Midbrain (tissue), 1 donor: ENCODE measurements around the gene PPP4R4.
"Not testable (repeated sequence)": the region's sequence is repeated elsewhere in the genome, so short reads cannot be mapped to it uniquely, and the experiment has no call there.

Source experiments
- DNase-seq: peaks from one replicate; lab custom pipeline; 2025; lab: John Stamatoyannopoulos, UW

The PPP4R4 gene

DNA sequence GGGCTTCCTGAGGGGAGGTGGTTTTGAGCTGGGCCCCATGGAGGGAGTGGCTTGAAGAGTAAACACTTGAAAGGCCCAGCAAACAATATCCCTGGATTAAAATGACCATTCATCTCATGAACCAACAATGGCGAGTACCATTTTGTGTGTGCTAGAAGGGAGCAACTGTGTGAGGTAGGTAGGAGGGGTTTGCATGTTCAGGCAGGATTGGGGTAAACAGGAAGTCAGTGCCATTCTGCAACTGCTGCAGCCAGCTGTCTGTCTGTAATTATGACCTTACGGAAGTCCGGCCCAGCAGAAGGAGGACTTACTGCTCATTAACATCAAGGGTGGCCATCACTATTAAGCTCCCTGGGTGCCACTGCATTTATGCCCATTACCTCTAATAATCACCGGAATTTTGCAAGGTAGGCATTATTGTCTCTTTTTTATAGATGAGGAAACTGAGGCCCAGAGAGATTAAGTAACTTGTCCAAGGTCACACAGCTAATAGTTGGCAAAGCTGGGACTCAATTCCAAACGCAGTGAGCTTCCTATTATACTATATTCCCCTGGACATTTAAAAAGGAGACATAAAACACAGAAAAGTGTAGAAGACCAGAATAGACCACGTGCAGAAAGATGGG lies 28.1 kb upstream of the PPP4R4 start:
- DNase-seq: no peak

DNA sequence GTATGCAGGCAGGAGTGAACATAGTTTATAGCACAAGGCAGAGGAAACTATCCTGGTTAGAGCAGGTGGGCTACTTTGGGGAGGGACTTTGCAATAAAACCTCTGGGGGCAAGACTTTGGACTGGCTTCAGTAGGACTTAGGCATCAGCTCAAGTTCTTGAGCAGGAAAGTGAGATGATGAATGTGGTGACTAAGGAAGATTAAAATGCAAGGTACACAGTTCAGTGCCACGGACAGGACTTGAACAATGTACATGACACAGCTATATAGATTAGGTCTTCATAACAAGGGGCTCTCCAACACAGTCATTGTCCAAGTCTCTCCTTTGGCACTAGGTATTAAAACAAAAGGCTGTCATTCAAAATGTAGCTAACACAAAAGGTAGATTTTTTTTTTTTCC lies 21.4 kb upstream of the PPP4R4 start:
- DNase-seq: no peak

DNA sequence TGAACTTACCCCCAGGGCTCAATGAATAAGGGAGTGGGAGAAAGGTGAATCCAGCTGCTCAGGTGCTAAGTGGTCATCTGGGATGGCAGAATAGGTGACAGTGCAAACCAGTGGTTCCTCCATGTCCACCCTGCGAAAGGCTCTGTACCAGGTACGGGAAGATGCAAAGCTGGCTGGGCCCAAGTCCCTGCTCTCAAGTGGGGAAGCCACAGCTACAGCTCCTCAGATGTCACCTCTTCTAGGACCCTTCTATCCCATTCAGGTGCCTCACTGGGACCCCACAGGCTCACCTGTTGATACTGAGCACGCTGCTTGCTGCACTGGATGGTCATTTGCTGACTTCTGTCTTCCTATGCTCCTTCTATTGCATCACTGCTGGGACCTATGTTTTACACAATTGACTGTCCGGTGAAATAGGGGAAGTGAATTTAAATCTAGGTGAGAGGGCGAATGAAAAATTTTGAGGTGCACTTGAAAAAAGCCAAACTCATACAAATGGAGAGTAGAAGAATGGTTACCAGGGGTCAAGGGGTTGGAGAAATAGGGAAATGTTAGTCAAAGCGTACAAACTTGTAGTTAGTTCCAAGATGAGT lies 20.3 kb upstream of the PPP4R4 start:
- DNase-seq: no peak

DNA sequence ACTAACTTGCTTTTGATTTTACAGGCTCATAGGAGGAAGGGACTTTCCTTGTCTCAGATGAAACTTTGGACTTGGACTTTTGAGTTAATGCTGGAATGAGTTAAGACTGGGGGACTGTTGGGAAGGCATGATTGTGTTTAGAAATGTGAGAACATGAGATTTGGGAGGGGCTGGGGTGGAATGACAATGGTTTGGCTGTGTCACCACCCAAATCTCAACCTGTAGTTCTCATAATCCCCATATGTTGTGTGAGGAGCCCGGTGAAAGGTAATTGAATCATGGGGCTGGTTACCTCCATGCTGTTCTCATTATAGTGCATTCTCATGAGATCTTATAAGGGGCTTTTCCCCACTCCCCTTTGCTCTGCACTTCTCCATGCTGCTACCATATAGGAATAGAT lies 18.0 kb upstream of the PPP4R4 start:
- not testable (repeated sequence) for DNase-seq

DNA sequence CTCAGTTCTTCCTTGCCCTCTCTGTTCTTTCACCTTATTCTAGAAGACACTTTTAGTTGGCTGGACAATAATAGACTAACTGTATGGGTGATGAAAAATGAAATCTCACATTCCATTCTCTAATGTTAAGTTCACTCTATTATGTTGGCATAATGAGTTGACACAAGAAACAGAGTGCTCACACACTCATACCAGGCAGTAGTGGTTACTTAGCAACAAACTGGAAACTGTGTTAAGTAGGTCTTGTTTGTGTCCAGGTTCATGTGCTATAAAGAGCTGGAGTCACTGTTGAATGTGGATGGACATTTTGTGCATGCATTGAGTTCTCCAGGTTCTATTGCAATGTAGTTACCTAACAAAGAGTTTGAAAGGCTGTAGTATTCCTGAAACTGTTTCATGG lies 16.9 kb upstream of the PPP4R4 start:
- DNase-seq: no peak

DNA sequence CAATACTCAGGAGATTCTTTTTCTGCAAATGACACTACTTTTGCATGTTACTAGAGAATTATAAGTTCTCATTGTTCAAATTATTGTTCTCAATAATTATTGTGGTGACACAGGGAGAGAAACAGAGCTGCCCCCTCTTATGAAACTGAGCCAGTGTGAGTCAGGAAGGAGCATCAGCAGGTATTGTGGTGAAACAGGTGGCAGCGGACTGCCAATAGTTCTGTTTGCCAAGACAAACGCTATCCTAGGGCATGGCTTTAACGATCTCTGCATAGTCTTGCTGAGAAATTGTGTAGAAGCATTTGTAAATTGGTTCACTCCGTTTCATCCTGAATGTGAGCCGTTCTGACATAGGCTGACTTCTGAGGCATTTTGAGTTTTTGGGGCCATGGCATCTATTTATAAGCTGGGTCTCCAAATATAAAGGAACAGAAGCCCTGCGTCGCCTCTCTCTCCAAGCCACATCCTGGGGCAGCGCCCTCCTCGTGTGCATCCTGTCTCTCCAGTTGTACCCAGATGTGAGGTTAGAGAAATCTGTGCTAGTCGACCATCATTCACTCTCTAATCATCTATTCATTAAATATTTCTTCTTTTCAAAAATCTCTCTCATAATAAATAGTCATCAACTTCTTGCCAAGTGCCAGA lies 15.8 kb upstream of the PPP4R4 start:
- DNase-seq: no peak

DNA sequence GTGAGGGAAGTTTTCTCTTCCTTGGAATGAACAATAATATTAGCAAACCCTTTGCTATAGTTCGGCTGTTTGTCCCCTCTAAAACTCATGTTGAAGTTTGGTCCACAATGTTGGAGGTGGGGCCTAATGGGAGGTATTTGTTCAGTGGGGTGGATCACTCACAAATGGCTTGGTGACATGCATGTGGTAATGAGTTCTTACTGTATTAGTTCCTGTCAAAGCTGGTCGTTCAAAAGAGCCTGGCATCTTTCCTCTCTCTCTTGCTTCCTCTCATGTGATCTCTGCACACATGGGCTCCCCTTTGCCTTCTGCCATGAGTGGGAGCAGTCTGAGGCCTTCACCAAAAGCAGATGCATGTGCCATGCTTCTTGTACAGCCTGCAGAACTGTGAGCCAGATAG lies 13.1 kb upstream of the PPP4R4 start:
- no peak for DNase-seq

DNA sequence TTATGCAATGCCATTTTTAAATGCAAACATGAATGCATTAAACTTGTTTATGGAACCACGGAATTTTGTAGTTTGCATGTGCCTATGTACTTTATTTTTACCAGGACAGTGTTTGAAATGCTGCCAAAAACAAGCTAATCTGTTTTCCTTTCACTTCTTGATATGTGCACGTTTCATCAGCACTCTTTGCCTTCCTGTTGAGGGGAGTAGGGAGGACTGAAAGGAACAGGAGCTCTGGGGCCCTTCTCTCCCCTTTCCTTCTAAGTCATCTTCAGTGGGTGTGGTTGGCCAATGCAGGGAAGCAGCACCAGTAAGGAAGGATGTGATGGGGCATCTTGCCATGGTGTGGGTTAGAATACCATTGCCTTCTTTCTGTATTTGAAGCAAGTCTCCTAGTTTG lies 12.1 kb upstream of the PPP4R4 start:
- DNase-seq: no peak

DNA sequence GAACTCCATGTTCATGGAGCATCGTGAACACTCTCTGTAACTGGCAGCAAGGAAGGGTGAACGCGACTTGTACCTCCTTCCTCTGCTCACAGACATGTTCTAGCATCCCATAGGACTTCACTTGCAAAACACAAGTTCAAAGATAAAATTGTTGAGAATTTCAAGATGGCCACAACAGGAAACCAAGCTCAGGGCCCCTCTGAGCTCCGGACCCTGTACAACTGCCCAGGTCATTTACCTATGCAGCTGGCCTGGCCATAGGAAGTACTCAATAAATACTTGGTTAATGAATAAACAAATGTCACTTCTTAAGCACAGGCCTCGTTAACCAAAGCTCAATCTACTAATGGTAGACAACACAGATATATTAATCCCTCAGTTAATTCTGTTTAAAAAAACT lies 11.7 kb upstream of the PPP4R4 start:
- no peak for DNase-seq

DNA sequence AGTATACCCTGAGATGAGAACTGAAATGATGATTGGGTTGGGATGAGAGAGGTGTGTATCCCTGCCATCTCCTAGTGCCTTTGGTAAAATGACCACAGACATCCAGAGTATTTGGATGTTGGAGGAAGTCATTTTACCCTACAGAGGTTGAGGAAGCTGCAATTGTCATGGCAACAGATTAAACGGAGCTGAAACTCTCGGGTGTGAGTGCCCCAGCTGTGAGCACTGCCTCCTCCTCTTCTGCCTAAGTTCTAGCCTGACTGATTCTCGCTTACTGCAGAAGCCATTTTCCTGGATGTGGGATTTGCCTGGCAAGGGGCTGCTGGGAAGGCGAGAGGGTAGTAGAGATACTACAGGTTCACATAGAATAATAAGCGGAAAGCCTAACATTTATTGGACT lies 10.3 kb upstream of the PPP4R4 start:
- DNase-seq: no peak

DNA sequence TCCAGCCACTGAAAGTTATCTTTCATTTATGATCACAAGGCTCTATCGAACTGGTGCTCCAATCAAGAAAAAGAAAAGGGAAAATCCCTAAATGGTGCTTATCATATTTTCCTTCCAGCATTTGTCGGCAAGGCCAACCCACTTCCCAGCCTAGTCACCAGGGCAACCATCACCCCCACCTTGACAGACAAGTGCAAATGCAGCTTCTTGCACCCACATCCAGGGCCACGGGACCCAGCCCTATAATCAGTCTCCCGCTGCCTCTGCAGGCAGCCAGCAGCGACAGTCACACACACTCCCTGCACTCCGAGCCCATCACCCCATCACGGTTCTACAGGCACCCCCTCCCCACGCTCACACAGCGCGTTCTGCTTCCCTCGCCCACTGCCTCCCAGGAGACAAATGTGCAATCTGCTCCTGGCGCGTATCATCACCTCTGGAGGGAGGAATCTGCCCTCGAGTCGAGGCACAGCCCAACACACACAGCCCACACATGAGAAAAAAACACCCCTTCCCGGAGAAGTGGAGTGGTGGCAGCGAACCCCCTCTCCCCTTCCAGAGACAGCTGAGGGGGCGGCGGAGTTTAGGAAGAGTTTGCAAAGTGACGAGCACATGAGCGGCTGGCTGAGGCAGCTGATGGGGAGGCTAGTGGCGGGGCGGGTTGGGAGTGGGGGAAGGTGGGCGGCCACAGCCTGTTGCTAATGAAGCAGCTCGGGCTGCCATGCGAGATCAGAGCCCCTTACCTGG lies 9.3 kb upstream of the PPP4R4 start:
- DNase-seq: no peak

DNA sequence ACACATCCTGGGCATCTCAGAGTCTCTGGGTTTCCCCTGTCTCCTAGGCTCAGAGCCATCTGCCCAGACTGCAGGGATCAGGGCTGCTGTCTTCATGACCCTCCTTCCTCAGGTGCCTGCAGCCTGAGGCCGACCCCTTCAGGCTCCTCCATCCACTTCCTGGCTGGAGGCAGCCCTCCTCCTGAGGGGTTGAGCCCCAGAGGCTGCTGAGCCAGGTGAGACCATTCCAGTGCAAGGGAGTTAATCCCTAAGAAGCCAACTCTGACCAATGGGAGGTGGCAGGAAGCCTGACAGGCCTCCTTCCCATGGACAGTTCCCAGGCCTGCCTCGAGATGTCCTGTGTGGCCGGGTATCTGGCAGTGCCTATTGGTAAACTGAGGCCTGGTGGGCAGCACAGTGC lies 8.4 kb upstream of the PPP4R4 start:
- DNase-seq: no peak

DNA sequence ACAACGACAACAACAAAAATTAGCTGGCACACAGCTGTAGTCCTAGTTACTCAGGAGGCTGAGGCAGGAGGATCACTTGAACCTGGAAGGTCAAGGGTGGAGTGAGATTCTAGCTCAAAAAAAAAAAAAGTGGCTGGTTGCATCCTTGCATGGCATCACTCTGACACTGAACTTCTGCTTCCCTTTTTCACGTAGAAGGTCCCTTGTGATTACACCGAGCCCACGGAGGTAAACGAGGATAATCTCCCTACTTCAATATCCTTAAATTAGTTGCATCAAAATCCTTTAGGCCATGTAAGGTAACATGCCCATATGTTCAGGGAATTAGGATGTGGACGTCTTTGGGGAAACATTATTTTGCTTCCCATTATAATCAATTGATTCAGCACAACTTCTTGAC lies 4.0 kb upstream of the PPP4R4 start:
- no peak for DNase-seq

DNA sequence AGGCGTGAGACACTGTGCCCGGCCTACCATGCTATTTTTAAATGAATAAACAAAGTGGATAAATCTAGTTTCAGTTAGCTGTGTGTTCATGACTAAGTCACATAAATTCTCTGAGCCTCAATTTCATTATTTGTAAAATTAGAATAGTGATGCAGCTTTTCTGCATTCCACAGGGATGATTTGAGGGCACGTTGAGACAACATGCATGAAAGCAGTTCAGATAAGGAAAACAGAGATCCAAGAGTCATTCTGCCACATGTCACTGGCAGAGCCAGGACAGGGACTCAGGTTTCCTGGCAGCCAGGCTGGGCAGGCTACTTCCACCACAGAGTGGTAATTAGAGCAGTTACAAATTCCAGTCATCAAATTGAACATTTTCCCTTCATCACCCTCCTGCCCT lies 2.9 kb upstream of the PPP4R4 start:
- DNase-seq: no peak

DNA sequence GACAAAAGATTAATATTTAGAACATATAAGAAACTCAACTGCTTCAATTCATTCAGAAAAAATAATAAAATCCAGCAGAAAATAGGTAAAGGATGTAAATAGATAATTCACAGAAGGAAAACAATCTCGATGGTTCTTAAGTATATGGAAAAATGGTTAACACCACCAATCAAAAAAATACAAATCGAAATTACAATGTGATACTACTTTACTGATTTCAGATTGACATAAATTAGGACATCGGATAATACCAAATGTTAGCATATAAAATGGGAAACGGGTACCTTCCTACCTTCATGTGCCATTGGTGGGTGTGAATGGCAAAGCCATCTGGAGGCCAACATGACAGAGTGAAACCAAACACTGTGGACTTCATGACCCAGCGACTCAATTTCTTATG lies 1.6 kb upstream of the PPP4R4 start:
- no peak for DNase-seq

DNA sequence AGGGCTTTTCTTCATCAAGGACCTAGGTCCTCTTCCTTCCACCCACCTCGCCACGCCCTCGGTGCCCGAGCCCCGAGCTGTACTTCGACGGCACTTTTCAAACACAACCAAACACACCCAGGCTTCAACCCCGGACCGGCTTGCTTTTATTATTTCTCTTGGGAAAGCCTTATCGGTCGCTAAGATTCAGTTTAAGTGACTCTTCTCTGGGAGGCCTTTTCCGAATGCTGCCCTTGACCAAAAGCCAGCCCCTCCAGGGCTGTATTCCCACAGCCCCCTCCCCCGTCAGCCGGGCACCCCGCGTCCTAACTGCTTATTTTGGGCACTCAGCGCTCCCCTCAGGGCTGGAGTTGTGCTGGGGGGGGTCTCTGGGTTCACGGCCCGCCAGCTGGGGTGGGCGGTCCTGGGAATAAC lies 644 bp upstream of the PPP4R4 start:
- no peak for DNase-seq

DNA sequence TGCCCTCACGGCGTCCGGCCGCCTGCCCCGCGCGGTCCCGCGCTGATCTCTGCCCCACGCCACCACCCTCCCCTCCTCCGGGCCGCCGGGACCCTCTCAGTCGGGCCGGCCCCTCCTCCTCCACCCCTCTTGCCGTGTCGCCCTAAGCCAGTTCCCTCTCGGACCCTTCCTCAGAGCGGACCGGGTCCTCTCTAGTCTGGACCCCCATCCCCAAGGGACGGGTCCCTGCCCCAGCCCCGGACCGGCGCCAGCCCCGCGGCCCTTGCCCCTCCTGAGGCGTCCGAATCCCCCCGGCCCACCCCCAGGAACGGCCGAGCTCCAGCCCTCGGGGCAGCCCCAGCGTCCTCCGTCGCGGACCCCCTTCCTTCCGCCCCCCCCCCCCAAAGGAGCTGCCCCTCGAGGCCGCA lies 485 bp downstream of the PPP4R4 start:
- DNase-seq: no peak

DNA sequence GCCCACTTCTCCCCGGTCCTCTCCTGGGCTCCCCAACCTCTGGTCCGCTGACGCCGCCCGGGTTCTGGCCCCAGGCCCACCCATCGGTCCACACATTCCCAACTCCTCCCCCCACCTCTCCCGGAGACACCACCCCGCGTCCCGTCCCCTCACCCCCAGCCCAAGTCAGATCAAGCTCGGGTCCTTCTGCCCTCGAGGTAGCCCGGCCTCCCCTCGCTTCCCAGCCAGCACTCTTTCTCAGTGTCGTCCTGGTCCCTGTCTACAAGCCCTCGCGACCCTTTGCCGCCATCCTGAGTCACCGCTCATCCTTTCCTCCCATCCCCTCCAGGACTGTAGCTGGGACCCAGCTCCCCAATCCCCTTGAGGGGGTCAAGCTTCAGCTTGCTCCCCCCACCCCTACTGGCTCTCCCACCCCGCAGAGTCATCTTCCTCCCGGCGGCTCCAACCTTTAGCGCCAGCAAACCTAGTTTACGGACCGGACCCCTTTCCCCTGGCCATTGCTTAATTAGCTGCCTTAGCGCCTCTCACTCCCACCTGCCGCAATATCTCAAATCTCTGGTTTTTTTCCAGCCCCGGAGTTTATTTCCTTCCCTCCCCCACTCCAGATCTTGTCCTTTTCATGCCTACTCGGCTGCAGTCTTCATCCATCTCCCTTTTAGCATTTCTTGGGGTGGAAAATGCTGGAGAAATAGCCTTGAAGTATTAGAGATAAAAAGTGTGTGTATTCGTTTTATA lies 1.1 kb downstream of the PPP4R4 start:
- DNase-seq: no peak

DNA sequence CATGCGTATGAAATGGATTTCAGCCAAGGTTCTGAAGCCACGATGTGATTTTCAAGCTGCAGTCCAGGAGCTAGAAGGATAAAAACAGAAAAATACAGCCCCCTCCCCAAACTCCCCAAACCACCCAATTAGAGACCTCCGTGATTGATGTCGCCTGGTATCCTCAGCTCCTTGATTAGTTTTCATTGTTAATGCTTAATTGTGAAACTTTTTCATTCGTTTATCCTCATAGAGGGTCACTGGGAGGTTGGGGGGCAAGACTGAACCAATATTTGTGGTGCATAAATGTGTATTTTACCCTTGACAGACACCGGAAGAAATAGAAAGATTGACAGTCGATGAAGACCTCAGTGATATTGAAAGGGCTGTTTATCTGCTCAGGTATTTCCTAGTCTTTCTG lies 1.6 kb downstream of the PPP4R4 start:
- DNase-seq: no peak

DNA sequence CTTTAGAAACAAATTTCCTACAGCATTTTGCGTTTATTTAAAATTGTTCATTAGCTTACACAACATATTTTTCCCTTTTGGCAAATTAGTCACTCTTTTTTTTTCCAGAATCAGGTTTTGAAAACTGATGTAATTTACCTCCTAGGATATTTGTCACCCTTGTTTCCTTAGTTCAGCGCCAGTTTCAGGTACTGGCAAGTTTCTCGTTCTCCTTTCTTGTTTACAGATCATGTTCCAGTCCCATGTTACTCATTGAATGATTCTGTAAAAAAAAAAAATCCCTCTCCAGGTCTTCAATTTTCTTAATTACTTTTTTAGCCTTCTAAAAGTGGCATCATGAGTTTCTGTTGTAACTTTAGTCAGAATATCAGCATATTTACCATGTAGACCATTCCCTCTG lies 2.7 kb downstream of the PPP4R4 start:
- DNase-seq: no peak

DNA sequence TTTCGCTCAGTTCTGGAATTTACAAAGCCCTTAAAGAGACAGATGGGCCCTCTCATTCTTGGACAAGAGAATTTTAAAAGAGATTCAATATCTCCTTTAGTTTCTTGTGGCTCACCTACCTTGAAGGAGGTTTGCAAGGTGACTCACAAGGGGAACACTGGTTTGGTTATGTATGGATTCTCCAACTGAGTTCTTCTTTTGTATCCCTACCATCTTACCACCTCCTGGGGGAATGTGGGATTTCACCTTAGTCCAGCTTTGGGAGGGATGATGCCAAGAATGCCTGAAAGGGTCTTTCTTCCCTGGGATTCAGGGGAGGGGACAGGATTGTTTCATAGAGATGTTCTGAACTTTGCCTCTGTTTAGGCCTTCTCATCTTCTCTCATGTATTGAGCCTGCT lies 3.7 kb downstream of the PPP4R4 start:
- DNase-seq: no peak

DNA sequence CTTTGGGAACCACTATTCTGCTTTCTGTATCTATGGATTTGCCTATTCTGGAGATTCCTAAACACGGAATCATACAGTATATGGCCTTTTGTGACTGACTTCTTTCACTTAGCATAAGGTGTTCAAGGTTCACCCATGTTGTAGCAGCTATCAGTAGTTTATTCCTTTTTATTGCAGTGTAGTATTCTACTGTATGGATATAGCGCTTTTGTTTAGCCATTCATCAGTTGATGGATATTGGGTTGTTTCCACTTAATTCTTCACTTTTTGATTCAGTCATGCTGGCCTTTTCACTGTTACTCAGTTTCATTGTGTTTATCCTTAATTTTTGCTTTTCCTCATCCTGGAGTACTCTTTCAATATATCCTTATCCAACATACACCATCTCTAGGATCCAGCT lies 5.1 kb downstream of the PPP4R4 start:
- no peak for DNase-seq
